HG03558 (cell line): Measurements from ENCODE around the gene BICD2.

Experiments
- ATAC-seq: cut with Tn5 transposase; IDR thresholded peaks from one replicate; pipeline ENCODE4 v1.9.1; 2021; ENCODE audit warnings: moderate number of reproducible peaks; ENCODE audit not compliant: unreplicated experiment; ENCODE audit errors: extremely low read depth

The BICD2 gene

GRCh38 chr9:92717201-92718085 is 47.2 kb downstream of the BICD2 start:
- no peak for ATAC-seq

- no peak for ATAC-seq
Measured at GRCh38 chr9:92716557-92716956, 48.1 kb downstream of the BICD2 start.

GRCh38 chr9:92715488-92716231 is 49.0 kb downstream of the BICD2 start:
- no peak for ATAC-seq

GRCh38 chr9:92714787-92715487 is 49.7 kb downstream of the BICD2 start:
- ATAC-seq = no peak

GRCh38 chr9:92714016-92714415 is 50.6 kb downstream of the BICD2 start:
- no peak for ATAC-seq

- no peak for ATAC-seq
Measured at GRCh38 chr9:92713528-92713927, 51.1 kb downstream of the BICD2 start.

GRCh38 chr9:92712767-92713166 is 51.9 kb downstream of the BICD2 start:
- ATAC-seq = no peak

GRCh38 chr9:92711844-92712243 is 52.8 kb downstream of the BICD2 start:
- no peak for ATAC-seq

GRCh38 chr9:92711146-92711545 is 53.5 kb downstream of the BICD2 start:
- ATAC-seq = no peak

GRCh38 chr9:92710368-92710767 is 54.3 kb downstream of the BICD2 start:
- ATAC-seq = no peak

GRCh38 chr9:92709954-92710353 is 54.7 kb downstream of the BICD2 start:
- ATAC-seq = no peak

GRCh38 chr9:92709240-92709639 is 55.4 kb downstream of the BICD2 start:
- no peak for ATAC-seq

- no peak for ATAC-seq
Measured at GRCh38 chr9:92707530-92707929, 57.1 kb downstream of the BICD2 start.

GRCh38 chr9:92706218-92706940 is 58.3 kb downstream of the BICD2 start:
- no peak for ATAC-seq

- no peak for ATAC-seq
Measured at GRCh38 chr9:92704528-92704927, 60.1 kb downstream of the BICD2 start.

- no peak for ATAC-seq
Measured at GRCh38 chr9:92696619-92697018, 68.0 kb downstream of the BICD2 start.

- ATAC-seq = no peak
Measured at GRCh38 chr9:92686954-92687353, 77.7 kb downstream of the BICD2 start.

GRCh38 chr9:92685022-92685421 is 79.6 kb downstream of the BICD2 start:
- ATAC-seq = no peak

GRCh38 chr9:92682269-92682668 is 82.4 kb downstream of the BICD2 start:
- no peak for ATAC-seq
